Peyer's patch (tissue), 4 donors: ENCODE results near the gene SUV39H1.

ENCODE experiments used
- POLR2A ChIP-seq, 2 donors: fragments of 450-650 bp; IDR thresholded peaks; one replicate each; pipeline ENCODE4 v1.5.1; 2017; ENCODE audit warnings: antibody characterized with exemption in 2 of 2, mild to moderate bottlenecking in 2 of 2, moderate library complexity in 2 of 2
- TF ChIP-seq, protein P1 (sequence below), 6 experiments: fragments of 450-650 bp in 4 of 6; fragments of 200-600 bp in 2 of 6; sonication (generic) in 1 of 6; IDR thresholded peaks; one replicate each; pipeline ENCODE4 v1.5.1; 2017 to 2019; ENCODE audit warnings: antibody characterized with exemption in 6 of 6, mild to moderate bottlenecking in 3 of 6, moderate library complexity in 1 of 6

- TF ChIP-seq, protein P1, sequence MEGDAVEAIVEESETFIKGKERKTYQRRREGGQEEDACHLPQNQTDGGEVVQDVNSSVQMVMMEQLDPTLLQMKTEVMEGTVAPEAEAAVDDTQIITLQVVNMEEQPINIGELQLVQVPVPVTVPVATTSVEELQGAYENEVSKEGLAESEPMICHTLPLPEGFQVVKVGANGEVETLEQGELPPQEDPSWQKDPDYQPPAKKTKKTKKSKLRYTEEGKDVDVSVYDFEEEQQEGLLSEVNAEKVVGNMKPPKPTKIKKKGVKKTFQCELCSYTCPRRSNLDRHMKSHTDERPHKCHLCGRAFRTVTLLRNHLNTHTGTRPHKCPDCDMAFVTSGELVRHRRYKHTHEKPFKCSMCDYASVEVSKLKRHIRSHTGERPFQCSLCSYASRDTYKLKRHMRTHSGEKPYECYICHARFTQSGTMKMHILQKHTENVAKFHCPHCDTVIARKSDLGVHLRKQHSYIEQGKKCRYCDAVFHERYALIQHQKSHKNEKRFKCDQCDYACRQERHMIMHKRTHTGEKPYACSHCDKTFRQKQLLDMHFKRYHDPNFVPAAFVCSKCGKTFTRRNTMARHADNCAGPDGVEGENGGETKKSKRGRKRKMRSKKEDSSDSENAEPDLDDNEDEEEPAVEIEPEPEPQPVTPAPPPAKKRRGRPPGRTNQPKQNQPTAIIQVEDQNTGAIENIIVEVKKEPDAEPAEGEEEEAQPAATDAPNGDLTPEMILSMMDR (IDR thresholded peaks at IDR 0.05) = no peak
- peak; percentile 75 to 84 for TF ChIP-seq POLR2A (IDR thresholded peaks at IDR 0.05)
These were observed at the start of gene SUV39H1 for GRCh38 chrX:48696301-48696908.
